Endodermal cell (in vitro differentiated cells): Measurements from ENCODE around the gene FAM163A. TPM values are rescaled to one million over a fixed set of nuclear protein-coding genes. Genes with fewer than 3 reads are reported as not detected.

Experiments used
- DNase-seq: peaks from one replicate; pipeline ENCODE4 v3.0.0-alpha.2; 2017
- H3K27ac ChIP-seq: 2 replicates; pipeline ENCODE4 v1.5.1; 2013; ENCODE audit warnings: mild to moderate bottlenecking, low read depth, low read length, moderate library complexity
- H3K27me3 ChIP-seq: 2 replicates; pipeline ENCODE4 v1.6.1; 2013; ENCODE audit warnings: mild to moderate bottlenecking, low read length, moderate library complexity; ENCODE audit not compliant: insufficient read depth, control insufficient read depth, poor library complexity, severe bottlenecking
- H3K36me3 ChIP-seq: 2 replicates; pipeline ENCODE4 v1.7.0; 2013; ENCODE audit warnings: mild to moderate bottlenecking, low read length, moderate library complexity; ENCODE audit not compliant: control insufficient read depth, insufficient read depth
- H3K4me1 ChIP-seq: one replicate; pipeline ENCODE4 v1.7.0; 2013; ENCODE audit warnings: low read length; ENCODE audit not compliant: control insufficient read depth, insufficient read depth
- H3K4me3 ChIP-seq: 2 replicates; pipeline ENCODE4 v1.5.1; 2013; ENCODE audit warnings: mild to moderate bottlenecking, low read length, moderate library complexity
- H3K9ac ChIP-seq: 2 replicates; pipeline ENCODE4 v1.6.1; 2013; ENCODE audit warnings: mild to moderate bottlenecking, low read length, moderate library complexity; ENCODE audit not compliant: poor library complexity, severe bottlenecking; ENCODE audit errors: extremely low read depth
- H3K9me3 ChIP-seq: 2 replicates; pipeline ENCODE4 v1.6.1; 2013; ENCODE audit warnings: mild to moderate bottlenecking, low read length, moderate library complexity; ENCODE audit not compliant: control insufficient read depth
- H3K27ac Mint-ChIP-seq: 2 replicates; pipeline ENCODE4 v1.8.0; 2020; ENCODE audit warnings: mixed read lengths
- H3K27me3 Mint-ChIP-seq: 2 replicates; pipeline ENCODE4 v1.8.0; 2021; ENCODE audit warnings: mild to moderate bottlenecking, mixed read lengths; ENCODE audit not compliant: insufficient read depth
- H3K36me3 Mint-ChIP-seq: 2 replicates; pipeline ENCODE4 v1.8.0; 2020; ENCODE audit warnings: low read depth, mixed read lengths
- H3K4me1 Mint-ChIP-seq: 2 replicates; pipeline ENCODE4 v1.8.0; 2020; ENCODE audit warnings: mixed read lengths
- H3K4me3 Mint-ChIP-seq: 2 replicates; pipeline ENCODE4 v1.8.0; 2020; ENCODE audit warnings: mild to moderate bottlenecking, moderate library complexity, mixed read lengths
- H3K9me3 Mint-ChIP-seq: 2 replicates; pipeline ENCODE4 v1.8.0; 2020; ENCODE audit warnings: mild to moderate bottlenecking, mixed read lengths
- WGBS, 2 experiments: methylation state at CpG; one replicate each; pipeline versions ENCODE4 v1.1.5 to v1.1.7; 2013; ENCODE audit warnings: missing lambda C conversion rate in 2 of 2, mixed read lengths in 1 of 2; ENCODE audit not compliant: insufficient coverage in 1 of 2, insufficient read length in 1 of 2; 5-methylcytosine and 5-hydroxymethylcytosine counted together
- total RNA-seq, 2 donors: library from RNA; stranded (reverse); fragmentation: NEBNext Ultra II Directional in 1 of 2; extraction: Animal tissue kit (Norgen Biotek cat#: 25700) in 1 of 2; gene quantifications; 2 replicates in 1 of 2; 3 replicates in 1 of 2; pipeline ENCODE4 v1.2.1, GENCODE V29; 2021
- TF ChIP-seq, protein P1 (sequence below): fragments of 200-600 bp; sonication (generic); conservative IDR thresholded peaks from 2 replicates; pipeline ENCODE4 v1.5.0; 2021; ENCODE audit warnings: antibody characterized with exemption, mild to moderate bottlenecking

The FAM163A gene
- total RNA-seq, 2 donors from 2014 or later, result not detected

GRCh38 chr1:179719272-179719671, 23.8 kb upstream of the FAM163A start:
- TF ChIP-seq, protein P1, sequence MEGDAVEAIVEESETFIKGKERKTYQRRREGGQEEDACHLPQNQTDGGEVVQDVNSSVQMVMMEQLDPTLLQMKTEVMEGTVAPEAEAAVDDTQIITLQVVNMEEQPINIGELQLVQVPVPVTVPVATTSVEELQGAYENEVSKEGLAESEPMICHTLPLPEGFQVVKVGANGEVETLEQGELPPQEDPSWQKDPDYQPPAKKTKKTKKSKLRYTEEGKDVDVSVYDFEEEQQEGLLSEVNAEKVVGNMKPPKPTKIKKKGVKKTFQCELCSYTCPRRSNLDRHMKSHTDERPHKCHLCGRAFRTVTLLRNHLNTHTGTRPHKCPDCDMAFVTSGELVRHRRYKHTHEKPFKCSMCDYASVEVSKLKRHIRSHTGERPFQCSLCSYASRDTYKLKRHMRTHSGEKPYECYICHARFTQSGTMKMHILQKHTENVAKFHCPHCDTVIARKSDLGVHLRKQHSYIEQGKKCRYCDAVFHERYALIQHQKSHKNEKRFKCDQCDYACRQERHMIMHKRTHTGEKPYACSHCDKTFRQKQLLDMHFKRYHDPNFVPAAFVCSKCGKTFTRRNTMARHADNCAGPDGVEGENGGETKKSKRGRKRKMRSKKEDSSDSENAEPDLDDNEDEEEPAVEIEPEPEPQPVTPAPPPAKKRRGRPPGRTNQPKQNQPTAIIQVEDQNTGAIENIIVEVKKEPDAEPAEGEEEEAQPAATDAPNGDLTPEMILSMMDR, result no peak
- H3K9me3 Mint-ChIP-seq, result peaks cover 29% of the 10 kb centered on the region

DNA sequence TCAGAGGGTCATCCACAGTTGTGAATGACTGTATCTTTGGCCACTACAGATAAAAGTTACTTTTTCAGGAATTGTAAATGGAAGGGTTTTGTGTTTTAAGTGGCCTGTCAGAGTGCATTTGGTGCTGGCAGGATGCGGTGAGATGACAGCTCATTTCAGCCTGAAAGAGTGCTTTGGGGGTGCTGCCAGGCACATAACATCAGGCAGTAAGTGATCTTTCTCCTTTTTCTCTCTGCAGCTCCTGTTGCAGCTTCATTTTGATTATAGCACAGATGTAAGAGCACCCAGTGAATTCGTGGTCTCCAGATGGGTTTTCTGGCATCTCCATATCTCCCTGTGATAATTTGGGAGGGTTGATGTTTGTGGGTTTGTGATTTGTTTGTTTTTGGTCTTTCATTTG, 14.8 kb upstream of the FAM163A start:
- Mint-ChIP-seq H3K27ac (no peak overlapping the region), H3K36me3 (no peaks in the 10 kb centered on the region), H3K27me3 (peaks cover 3% of the 10 kb centered on the region), H3K9me3 (no peaks in the 10 kb centered on the region), H3K4me3 (no peak overlapping the region), H3K4me1 (no peaks in the 10 kb centered on the region)
- DNase-seq, result no peak
- 43 to 72% methylated on average over 1 to 2 of the region's 2 CpGs for WGBS, 2 experiments
- Histone ChIP-seq H3K4me1 (no peaks in the 10 kb centered on the region), H3K9ac (no peak overlapping the region), H3K36me3 (no peaks in the 10 kb centered on the region), H3K27me3 (peaks cover 5% of the 10 kb centered on the region), H3K9me3 (no peaks in the 10 kb centered on the region), H3K27ac (no peak overlapping the region), H3K4me3 (no peak overlapping the region)
- TF ChIP-seq, protein P1, result no peak

More at GRCh38 chr1:179719272-179719671, 23.8 kb upstream of the FAM163A start:
- peaks cover 3% of the 10 kb centered on the region for H3K27me3 Mint-ChIP-seq
- peaks cover 38% of the 10 kb centered on the region for H3K9me3 ChIP-seq
- H3K36me3 Mint-ChIP-seq, result no peaks in the 10 kb centered on the region
- H3K4me1 ChIP-seq, result no peaks in the 10 kb centered on the region
- H3K9ac ChIP-seq, result no peak overlapping the region
- H3K27me3 ChIP-seq, result no peaks in the 10 kb centered on the region
- H3K36me3 ChIP-seq, result no peaks in the 10 kb centered on the region
- no peak overlapping the region for H3K27ac ChIP-seq
- no peaks in the 10 kb centered on the region for H3K4me1 Mint-ChIP-seq
- no peak for DNase-seq
- H3K4me3 Mint-ChIP-seq, result no peak overlapping the region
- no peak overlapping the region for H3K4me3 ChIP-seq
- no peak overlapping the region for H3K27ac Mint-ChIP-seq

- H3K9ac ChIP-seq, result no peak overlapping the region
- H3K4me1 Mint-ChIP-seq, result peaks cover 5% of the 10 kb centered on the region
- H3K27me3 Mint-ChIP-seq, result peaks cover 3% of the 10 kb centered on the region
- H3K4me3 Mint-ChIP-seq, result no peak overlapping the region
- H3K27ac Mint-ChIP-seq, result no peak overlapping the region
- no peaks in the 10 kb centered on the region for H3K9me3 ChIP-seq
- no peaks in the 10 kb centered on the region for H3K4me1 ChIP-seq
- no peak for DNase-seq
- no peak overlapping the region for H3K27ac ChIP-seq
- no peaks in the 10 kb centered on the region for H3K9me3 Mint-ChIP-seq
- no peak overlapping the region for H3K4me3 ChIP-seq
- WGBS, 2 experiments, result 91 to 100% methylated on average over 2 to 4 of the region's 4 CpGs
- no peaks in the 10 kb centered on the region for H3K36me3 Mint-ChIP-seq
- H3K27me3 ChIP-seq, result peaks cover 5% of the 10 kb centered on the region
- H3K36me3 ChIP-seq, result no peaks in the 10 kb centered on the region
- TF ChIP-seq, protein P1, result no peak
These were observed 13.2 kb upstream of the FAM163A start for GRCh38 chr1:179729881-179730280.
